Right lobe of liver (tissue), 4 donors: ENCODE results near the gene CNTRL.

ENCODE experiments used
- POLR2A ChIP-seq: fragments of 450-650 bp; IDR thresholded peaks from one replicate; pipeline ENCODE4 v1.6.1; 2017; ENCODE audit warnings: antibody characterized with exemption, mild to moderate bottlenecking
- TF ChIP-seq, protein P1 (sequence below), 4 donors: fragments of 200-600 bp in 3 of 4; fragments of 450-650 bp in 1 of 4; IDR thresholded peaks; one replicate each; pipeline versions ENCODE4 v1.5.1 to v1.8.0; 2016 to 2022; ENCODE audit warnings: antibody characterized with exemption in 4 of 4, mild to moderate bottlenecking in 2 of 4
- donor health status: DM: no; HTN: no; CAD: no.
- donor health status: DM: no; HTN: no; CAD: no.
- donor health status: DM: no; HTN: yes; CAD: no.

DNA sequence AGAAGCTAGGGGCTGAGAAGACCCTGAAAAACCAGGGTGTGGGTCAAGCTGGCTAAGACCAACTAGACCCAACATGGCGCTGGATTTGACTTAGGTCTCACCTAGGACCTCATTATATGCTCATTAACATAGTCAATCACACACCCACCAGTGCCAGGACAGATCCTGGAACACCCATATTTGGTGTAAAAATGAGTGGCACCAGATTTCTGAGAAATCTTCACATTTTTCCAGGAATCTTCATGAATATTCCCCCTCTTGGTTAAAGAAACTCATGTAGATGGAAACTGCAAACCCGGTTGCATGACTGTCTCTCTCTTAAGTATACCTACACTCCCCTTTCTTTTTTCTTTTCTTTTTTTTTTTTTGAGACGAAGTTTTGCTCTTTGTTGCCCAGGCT is 144.8 kb downstream of the CNTRL start:
- no peak for TF ChIP-seq POLR2A
- TF ChIP-seq, protein P1, sequence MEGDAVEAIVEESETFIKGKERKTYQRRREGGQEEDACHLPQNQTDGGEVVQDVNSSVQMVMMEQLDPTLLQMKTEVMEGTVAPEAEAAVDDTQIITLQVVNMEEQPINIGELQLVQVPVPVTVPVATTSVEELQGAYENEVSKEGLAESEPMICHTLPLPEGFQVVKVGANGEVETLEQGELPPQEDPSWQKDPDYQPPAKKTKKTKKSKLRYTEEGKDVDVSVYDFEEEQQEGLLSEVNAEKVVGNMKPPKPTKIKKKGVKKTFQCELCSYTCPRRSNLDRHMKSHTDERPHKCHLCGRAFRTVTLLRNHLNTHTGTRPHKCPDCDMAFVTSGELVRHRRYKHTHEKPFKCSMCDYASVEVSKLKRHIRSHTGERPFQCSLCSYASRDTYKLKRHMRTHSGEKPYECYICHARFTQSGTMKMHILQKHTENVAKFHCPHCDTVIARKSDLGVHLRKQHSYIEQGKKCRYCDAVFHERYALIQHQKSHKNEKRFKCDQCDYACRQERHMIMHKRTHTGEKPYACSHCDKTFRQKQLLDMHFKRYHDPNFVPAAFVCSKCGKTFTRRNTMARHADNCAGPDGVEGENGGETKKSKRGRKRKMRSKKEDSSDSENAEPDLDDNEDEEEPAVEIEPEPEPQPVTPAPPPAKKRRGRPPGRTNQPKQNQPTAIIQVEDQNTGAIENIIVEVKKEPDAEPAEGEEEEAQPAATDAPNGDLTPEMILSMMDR (IDR thresholded peaks at IDR 0.05) = no peak
